ENCODE results near the gene SF3B5.
"Not testable (repeated sequence)": the region's sequence is repeated elsewhere in the genome, so short reads cannot be mapped to it uniquely, and the experiment has no call there.

SF3B5 gene

DNA sequence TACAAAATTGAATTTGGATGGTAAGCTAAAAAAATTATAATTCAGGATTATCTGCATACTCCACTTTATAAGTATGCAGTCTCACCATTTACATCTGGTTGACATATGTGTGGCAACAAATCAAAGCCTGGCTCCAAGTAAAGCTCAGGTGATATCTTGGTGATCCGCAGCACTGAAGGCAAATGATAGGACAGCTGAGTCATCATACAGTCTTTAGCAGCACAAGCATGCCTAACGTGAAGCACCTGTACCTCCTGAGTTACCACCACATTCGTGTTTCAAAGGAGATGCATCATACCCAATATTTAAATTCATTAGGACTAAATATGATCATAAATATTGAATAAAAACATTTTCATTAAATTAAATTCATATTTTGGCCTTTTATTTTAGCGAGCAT is 43.2 kb upstream of the SF3B5 start:
- TF ChIP-seq, protein P1, sequence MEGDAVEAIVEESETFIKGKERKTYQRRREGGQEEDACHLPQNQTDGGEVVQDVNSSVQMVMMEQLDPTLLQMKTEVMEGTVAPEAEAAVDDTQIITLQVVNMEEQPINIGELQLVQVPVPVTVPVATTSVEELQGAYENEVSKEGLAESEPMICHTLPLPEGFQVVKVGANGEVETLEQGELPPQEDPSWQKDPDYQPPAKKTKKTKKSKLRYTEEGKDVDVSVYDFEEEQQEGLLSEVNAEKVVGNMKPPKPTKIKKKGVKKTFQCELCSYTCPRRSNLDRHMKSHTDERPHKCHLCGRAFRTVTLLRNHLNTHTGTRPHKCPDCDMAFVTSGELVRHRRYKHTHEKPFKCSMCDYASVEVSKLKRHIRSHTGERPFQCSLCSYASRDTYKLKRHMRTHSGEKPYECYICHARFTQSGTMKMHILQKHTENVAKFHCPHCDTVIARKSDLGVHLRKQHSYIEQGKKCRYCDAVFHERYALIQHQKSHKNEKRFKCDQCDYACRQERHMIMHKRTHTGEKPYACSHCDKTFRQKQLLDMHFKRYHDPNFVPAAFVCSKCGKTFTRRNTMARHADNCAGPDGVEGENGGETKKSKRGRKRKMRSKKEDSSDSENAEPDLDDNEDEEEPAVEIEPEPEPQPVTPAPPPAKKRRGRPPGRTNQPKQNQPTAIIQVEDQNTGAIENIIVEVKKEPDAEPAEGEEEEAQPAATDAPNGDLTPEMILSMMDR (conservative IDR thresholded peaks at IDR 0.05): no peak
- H3K27ac ChIP-seq: no peak overlapping the region

GRCh38 chr6:144134737-144135136 is 39.4 kb upstream of the SF3B5 start:
- TF ChIP-seq, protein P1 (conservative IDR thresholded peaks at IDR 0.05): no peak
- H3K27ac ChIP-seq: no peak overlapping the region

DNA sequence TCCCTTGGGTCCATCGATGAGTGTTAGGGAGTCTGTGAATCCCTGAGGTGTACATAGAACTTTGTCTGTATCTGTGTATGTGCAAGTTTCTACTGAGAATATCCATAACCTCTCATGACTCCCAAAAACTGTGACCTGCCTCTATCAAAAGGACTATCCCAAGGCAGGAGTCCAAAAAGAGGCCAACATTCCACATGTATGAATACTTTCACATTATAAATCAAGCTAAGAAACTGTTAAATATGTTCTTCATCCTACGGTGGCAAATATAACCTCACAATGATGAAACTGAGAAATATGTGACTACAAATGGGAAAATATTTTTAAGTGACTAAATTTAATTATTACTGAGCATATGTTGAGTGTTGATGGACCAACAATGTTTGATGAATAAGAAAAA is 38.8 kb upstream of the SF3B5 start:
- H3K27ac ChIP-seq: no peak overlapping the region
- TF ChIP-seq, protein P1 (conservative IDR thresholded peaks at IDR 0.05): no peak

DNA sequence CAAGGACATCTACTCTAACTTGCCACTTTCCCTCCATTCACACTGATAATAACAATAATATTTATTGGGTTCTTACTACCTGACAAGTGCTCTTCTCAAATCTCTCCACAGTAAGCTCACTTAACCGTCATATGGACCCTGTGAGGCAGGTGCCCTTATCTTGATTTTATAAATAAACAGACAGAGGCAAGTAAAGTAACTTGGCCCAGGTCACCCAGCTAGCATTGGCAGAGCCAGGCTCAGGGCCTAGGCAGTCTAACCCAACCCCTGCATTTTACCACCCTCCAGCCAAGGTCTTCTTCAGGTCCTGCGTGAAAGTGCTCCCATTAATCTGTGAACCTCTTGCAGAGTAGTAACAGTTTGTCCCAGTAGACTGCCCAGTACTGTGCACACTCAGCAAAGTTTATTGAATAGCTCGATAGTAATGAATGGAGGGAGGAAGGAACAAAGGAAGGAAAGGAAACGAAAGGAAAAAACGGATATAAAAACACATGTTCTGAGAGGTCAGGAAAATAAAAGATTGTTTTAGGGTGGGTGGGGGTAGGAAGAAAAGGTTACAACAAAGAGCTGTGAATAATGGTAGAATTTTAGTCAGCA is 38.0 kb upstream of the SF3B5 start:
- TF ChIP-seq, protein P1 (conservative IDR thresholded peaks at IDR 0.05): no peak
- H3K27ac ChIP-seq: no peak overlapping the region

- not testable (repeated sequence) for H3K27ac ChIP-seq
Observed at GRCh38 chr6:144132167-144132690, 36.9 kb upstream of the SF3B5 start.

GRCh38 chr6:144131248-144131709 is 35.9 kb upstream of the SF3B5 start:
- no peak overlapping the region for H3K27ac ChIP-seq
- TF ChIP-seq, protein P1 (conservative IDR thresholded peaks at IDR 0.05): no peak

GRCh38 chr6:144129469-144129868 is 34.1 kb upstream of the SF3B5 start:
- H3K27ac ChIP-seq: no peak overlapping the region
- TF ChIP-seq, protein P1 (conservative IDR thresholded peaks at IDR 0.05): no peak

GRCh38 chr6:144127097-144127496 is 31.7 kb upstream of the SF3B5 start:
- H3K27ac ChIP-seq: no peak overlapping the region
- TF ChIP-seq, protein P1 (conservative IDR thresholded peaks at IDR 0.05): no peak

All from VCaP (cell line).